Fibroblast of lung (primary cell): ENCODE measurements around the gene CYTH1. TPM values are rescaled to one million over a fixed set of nuclear protein-coding genes. Genes with fewer than 3 reads are reported as not detected.

Experiments
- DNase-seq, 2 donors: peaks; one replicate each; pipeline versions ENCODE4 v3.0.0 to v3.0.0-alpha.2; 2010; ENCODE audit warnings: low read depth in 2 of 2
- H2AFZ ChIP-seq: 2 replicates; pipeline ENCODE4 v1.5.1; 2012; ENCODE audit warnings: low read length, control low read depth, inconsistent platforms
- H3K27ac ChIP-seq: 2 replicates; pipeline ENCODE4 v1.5.1; 2011; ENCODE audit warnings: low read length, control low read depth; ENCODE audit not compliant: insufficient read depth
- H3K27me3 ChIP-seq: 2 replicates; pipeline ENCODE4 v1.5.1; 2011; ENCODE audit warnings: mild to moderate bottlenecking, low read length; ENCODE audit not compliant: control insufficient read depth, insufficient read depth
- H3K36me3 ChIP-seq: 2 replicates; pipeline ENCODE4 v1.5.1; 2011; ENCODE audit warnings: low read length; ENCODE audit not compliant: control insufficient read depth, insufficient read depth
- H3K4me1 ChIP-seq: 2 replicates; pipeline ENCODE4 v1.5.1; 2011; ENCODE audit warnings: low read length; ENCODE audit not compliant: control insufficient read depth, insufficient read depth; ENCODE audit errors: extremely low read depth
- H3K4me2 ChIP-seq: 2 replicates; pipeline ENCODE4 v1.5.1; 2011; ENCODE audit warnings: low read length, control low read depth; ENCODE audit not compliant: insufficient read depth; ENCODE audit errors: extremely low read depth
- H3K4me3 ChIP-seq, 4 experiments: fragments of 200-600 bp in 1 of 4; sonication (generic) in 1 of 4; replicated peaks in 1 of 4; 2 replicates each; pipeline ENCODE4 v1.5.1; 2011 to 2016; ENCODE audit warnings: low read length in 4 of 4, low read depth in 3 of 4, mild to moderate bottlenecking in 3 of 4, control low read depth in 2 of 4, inconsistent platforms in 1 of 4, mixed read lengths in 1 of 4; ENCODE audit not compliant: insufficient read depth in 1 of 4; ENCODE audit errors: control extremely low read depth in 1 of 4
- H3K79me2 ChIP-seq: 2 replicates; pipeline ENCODE4 v1.5.1; 2012; ENCODE audit warnings: mild to moderate bottlenecking, low read length, inconsistent platforms; ENCODE audit not compliant: control insufficient read depth, insufficient read depth
- H3K9ac ChIP-seq: 2 replicates; pipeline ENCODE4 v1.5.1; 2011; ENCODE audit warnings: mild to moderate bottlenecking, low read length, control low read depth; ENCODE audit not compliant: insufficient read depth
- H3K9me3 ChIP-seq: 2 replicates; pipeline ENCODE4 v1.5.1; 2012; ENCODE audit warnings: low read depth, low read length; ENCODE audit not compliant: control insufficient read depth, insufficient read depth
- H4K20me1 ChIP-seq: 2 replicates; pipeline ENCODE4 v1.5.1; 2011; ENCODE audit warnings: low read length; ENCODE audit not compliant: control insufficient read depth, insufficient read depth; ENCODE audit errors: extremely low read depth
- CTCF ChIP-seq, 2 donors: IDR thresholded peaks in 1 of 2; conservative IDR thresholded peaks in 1 of 2; 1 replicate in 1 of 2; 2 replicates in 1 of 2; pipeline ENCODE4 v1.5.1; 2011 to 2012; ENCODE audit warnings: low read length in 2 of 2, control low read depth in 1 of 2, inconsistent platforms in 1 of 2, low read depth in 1 of 2, mild to moderate bottlenecking in 1 of 2
- EZH2 ChIP-seq: IDR thresholded peaks from 2 replicates; pipeline ENCODE4 v1.5.1; 2012; ENCODE audit warnings: low read length, control low read depth, mild to moderate bottlenecking; ENCODE audit errors: missing control alignments
- polyA plus RNA-seq, 2 donors: library from polyadenylated mRNA; depleted of rRNA in 1 of 2; stranded (reverse) in 1 of 2; unstranded in 1 of 2; fragments of >200 nt; gene quantifications; 2 replicates each; pipeline ENCODE4 v1.2.1, GENCODE V29; 2011 to 2012; ENCODE audit warnings: missing spikeins in 1 of 2
- total RNA-seq: library from RNA; depleted of rRNA; stranded (reverse); fragments of >200 nt; gene quantifications from 2 replicates; pipeline ENCODE4 v1.2.1, GENCODE V29; 2014

Gene CYTH1
- total and polyA plus RNA-seq, 2 donors (not counting 1 experiment from before 2014, with no cell fraction given), result 8.9 to 9.9 TPM

DNA sequence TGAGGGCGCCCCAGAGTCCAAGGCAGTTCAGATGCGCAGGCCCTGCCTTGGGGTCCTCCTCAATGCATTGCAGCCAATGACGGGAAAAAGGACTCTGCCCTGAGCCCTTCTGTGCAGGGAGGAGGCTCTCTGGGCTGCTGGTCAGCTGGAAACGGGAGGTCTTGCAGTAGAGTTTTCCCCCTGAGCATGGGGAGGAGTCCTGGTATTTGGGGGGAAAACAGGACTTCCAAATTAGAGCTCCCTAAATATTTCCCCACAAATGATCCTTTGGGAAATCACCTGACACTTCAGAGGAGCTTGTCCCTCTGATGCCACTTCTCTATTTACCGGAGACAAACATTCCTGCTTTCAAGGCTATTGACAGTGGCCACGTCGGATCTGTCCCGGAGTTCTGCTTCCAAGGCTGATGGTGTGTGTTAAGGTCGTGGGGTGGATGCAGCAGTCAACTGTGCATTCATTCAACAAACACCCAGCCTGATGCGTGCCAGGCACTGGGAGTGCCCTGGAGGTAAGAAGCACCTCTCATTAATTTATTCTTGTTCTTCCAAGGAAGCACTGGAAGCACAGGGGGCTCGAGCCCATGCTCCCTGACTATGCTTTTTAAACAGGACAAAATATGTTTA is 131.9 kb downstream of the CYTH1 start:
- H3K4me1 ChIP-seq, result no peaks in the 10 kb centered on the region

DNA sequence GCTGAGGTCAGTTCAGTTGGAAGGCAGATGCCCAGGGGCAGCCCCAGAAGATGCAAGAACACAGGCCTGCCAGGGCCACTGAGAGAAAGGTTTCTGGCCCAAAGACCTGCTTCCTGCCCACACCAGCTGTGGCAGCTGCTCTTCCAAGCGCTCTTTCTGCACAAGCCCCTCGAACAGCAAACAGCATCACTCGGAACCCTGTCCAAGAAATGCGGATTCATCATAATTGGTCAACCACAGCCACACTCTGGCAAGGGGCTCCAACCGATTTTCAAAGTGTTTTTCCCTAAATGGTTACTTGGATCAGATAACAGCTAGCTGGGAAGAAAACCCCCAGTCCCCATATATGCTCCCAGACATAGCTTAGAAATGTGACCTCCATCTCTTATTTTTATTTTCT is 133.8 kb downstream of the CYTH1 start:
- H3K9me3 ChIP-seq, result no peaks in the 10 kb centered on the region
- no peaks in the 10 kb centered on the region for H3K36me3 ChIP-seq
- no peak overlapping the region for H3K9ac ChIP-seq
- H3K27ac ChIP-seq, result no peak overlapping the region
- no peak overlapping the region for H3K4me2 ChIP-seq
- H3K79me2 ChIP-seq, result no peaks in the 10 kb centered on the region
- H3K4me1 ChIP-seq, result no peaks in the 10 kb centered on the region
- no peak overlapping the region for H3K4me3 ChIP-seq
- TF ChIP-seq EZH2 (no peak), CTCF (conservative IDR thresholded peaks at IDR 0.05 in 1 of 2, IDR thresholded peaks at IDR 0.05 in 1 of 2; ENCODE audit: low read depth in 1 of 2, low read length in 2 of 2) (no peak)
- DNase-seq, result no peak
- H2AFZ ChIP-seq, result no peak overlapping the region
- peaks cover 9% of the 10 kb centered on the region for H3K27me3 ChIP-seq
- no peaks in the 10 kb centered on the region for H4K20me1 ChIP-seq

More for the DNA sequence above, 131.9 kb downstream of the CYTH1 start:
- no peak for TF ChIP-seq EZH2
- no peak overlapping the region for H3K9ac ChIP-seq
- H2AFZ ChIP-seq, result no peak overlapping the region
- no peaks in the 10 kb centered on the region for H3K9me3 ChIP-seq
- no peak overlapping the region for H3K4me3 ChIP-seq
- H3K27me3 ChIP-seq, result peaks cover 9% of the 10 kb centered on the region
- no peak overlapping the region for H3K27ac ChIP-seq
- no peaks in the 10 kb centered on the region for H3K36me3 ChIP-seq
- no peak overlapping the region for H3K4me2 ChIP-seq
- DNase-seq, result no peak
- no peaks in the 10 kb centered on the region for H4K20me1 ChIP-seq
- H3K79me2 ChIP-seq, result no peaks in the 10 kb centered on the region

DNA sequence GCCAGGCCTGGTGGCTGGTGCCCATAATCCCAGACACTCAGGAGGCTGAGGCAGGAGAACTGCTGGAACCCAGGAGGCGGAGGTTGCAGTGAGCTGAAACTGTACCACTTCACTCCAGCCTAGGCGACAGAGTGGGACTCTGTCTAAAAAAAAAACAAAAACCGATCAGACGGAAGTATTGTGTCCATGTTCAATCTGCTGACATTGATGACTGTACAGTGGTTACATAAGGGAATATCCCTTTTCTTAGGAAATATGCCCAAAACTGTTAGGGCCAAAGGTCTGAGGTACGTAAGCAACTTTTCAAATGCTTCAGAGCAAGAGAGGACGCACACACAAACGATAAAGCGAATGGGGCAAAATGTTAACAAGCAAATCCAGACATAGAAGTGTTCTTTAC is 135.0 kb downstream of the CYTH1 start:
- H3K9me3 ChIP-seq, result no peaks in the 10 kb centered on the region
- H2AFZ ChIP-seq, result no peak overlapping the region
- no peaks in the 10 kb centered on the region for H3K36me3 ChIP-seq
- TF ChIP-seq EZH2, result no peak
- TF ChIP-seq CTCF (conservative IDR thresholded peaks at IDR 0.05 in 1 of 2, IDR thresholded peaks at IDR 0.05 in 1 of 2; ENCODE audit: low read depth in 1 of 2, low read length in 2 of 2), result no peak
- no peaks in the 10 kb centered on the region for H3K79me2 ChIP-seq
- no peak for DNase-seq
- no peak overlapping the region for H3K27ac ChIP-seq
- no peaks in the 10 kb centered on the region for H3K4me1 ChIP-seq
- no peak overlapping the region for H3K4me3 ChIP-seq
- H3K4me2 ChIP-seq, result no peak overlapping the region
- H3K9ac ChIP-seq, result no peak overlapping the region
- no peaks in the 10 kb centered on the region for H4K20me1 ChIP-seq
- peaks cover 9% of the 10 kb centered on the region for H3K27me3 ChIP-seq
